Aorta (tissue), 5 donors: ENCODE measurements around the gene NCK1. TPM values are rescaled to one million over a fixed set of nuclear protein-coding genes. Genes with fewer than 3 reads are reported as not detected.

Experiments
- ATAC-seq: fragments of 200-7000 bp; cut with Tn5 transposase; one replicate; pipeline ENCODE4 v1.9.1; 2022; ENCODE audit warnings: moderate library complexity; ENCODE audit not compliant: low FRiP score
- DNase-seq, 2 donors: peaks; one replicate each; pipeline ENCODE4 v3.0.0-alpha.2; 2020
- H3K27ac ChIP-seq, 2 donors: one replicate each; pipeline ENCODE4 v1.5.1; 2013; ENCODE audit warnings: low read length in 2 of 2, mild to moderate bottlenecking in 2 of 2, moderate library complexity in 2 of 2, control low read depth in 1 of 2, inconsistent platforms in 1 of 2, low read depth in 1 of 2
- H3K27me3 ChIP-seq, 2 donors: one replicate each; pipeline ENCODE4 v1.6.1; 2013; ENCODE audit warnings: control low read depth in 1 of 2, low read length in 1 of 2, mild to moderate bottlenecking in 1 of 2, moderate library complexity in 1 of 2; ENCODE audit not compliant: insufficient read depth in 2 of 2, control insufficient read depth in 1 of 2
- H3K36me3 ChIP-seq, 2 donors: one replicate each; pipeline ENCODE4 v1.6.1; 2013; ENCODE audit warnings: control low read depth in 1 of 2, low read length in 1 of 2, mild to moderate bottlenecking in 1 of 2; ENCODE audit not compliant: insufficient read depth in 2 of 2, control insufficient read depth in 1 of 2
- H3K4me1 ChIP-seq, 2 donors: one replicate each; pipeline ENCODE4 v1.6.1; 2013; ENCODE audit warnings: low read length in 2 of 2, control low read depth in 1 of 2, mild to moderate bottlenecking in 1 of 2, moderate library complexity in 1 of 2; ENCODE audit not compliant: insufficient read depth in 2 of 2, control insufficient read depth in 1 of 2
- H3K4me3 ChIP-seq, 2 donors: one replicate each; pipeline ENCODE4 v1.5.1; 2013; ENCODE audit warnings: low read length in 2 of 2, control low read depth in 1 of 2, mild to moderate bottlenecking in 1 of 2
- H3K9me3 ChIP-seq: one replicate; pipeline ENCODE4 v1.6.1; 2013; ENCODE audit warnings: mild to moderate bottlenecking, low read length; ENCODE audit not compliant: control insufficient read depth
- WGBS, 2 donors: extraction: QIAGEN DNeasy Blood & Tissue Kit; methylation state at CpG; one replicate each; pipeline ENCODE4 v1.1.7; 2013; 5-methylcytosine and 5-hydroxymethylcytosine counted together
- intact Hi-C, 2 donors: fragments of 100-400 bp; cut with DNase I; formaldehyde crosslinking; loops; one replicate each; pipeline versions ENCODE4 v1.14.2 to v1.15.0; 2022
- polyA plus RNA-seq, 2 donors: library from polyadenylated mRNA; stranded (reverse); fragments of 200-250 nt; gene quantifications; one replicate each; pipeline ENCODE4 v1.2.3, GENCODE V29; 2013
- total RNA-seq, 2 donors: library from RNA; stranded (reverse); fragmentation: NEBNext Ultra II Directional; extraction: Animal tissue kit (Norgen Biotek cat#: 25700); gene quantifications; one replicate each; pipeline ENCODE4 v1.2.1, GENCODE V29; 2021
- donor health status: healthy with polysubstance abuse.
- donor health status: Bipolar disorder and iron deficiency.
- donor health status: DM: no; HTN: no; CAD: no.
- donor health status: DM: no; HTN: no; CAD: no.
- donor health status: DM: yes; HTN: yes; CAD: no.

The NCK1 gene
- total and polyA plus RNA-seq, 4 donors = 21.0 to 51.9 (median 30.6) TPM

- intact Hi-C loops = no loop called here
- no peaks in the 10 kb centered on the region for H3K27me3 ChIP-seq
- H3K27ac ChIP-seq = no peak overlapping the region
- H3K4me3 ChIP-seq = no peak overlapping the region
- ATAC-seq (no peak), DNase-seq (no peak)
- H3K36me3 ChIP-seq = no peaks in the 10 kb centered on the region
- 73 to 84% methylated on average over 1 of the region's 1 CpG for WGBS, 2 donors
- H3K9me3 ChIP-seq = no peaks in the 10 kb centered on the region
- peaks cover 3 to 5% of the 10 kb centered on the region in 2 donors for H3K4me1 ChIP-seq
Measured at GRCh38 chr3:136835089-136835812, 26.8 kb upstream of the NCK1 start.

- Histone ChIP-seq H3K9me3 (no peaks in the 10 kb centered on the region), H3K4me3 (no peak overlapping the region), H3K36me3 (no peaks in the 10 kb centered on the region), H3K4me1 (peaks cover 3 to 5% of the 10 kb centered on the region in 2 donors), H3K27me3 (no peaks in the 10 kb centered on the region), H3K27ac (no peak overlapping the region)
- ATAC-seq (no peak), DNase-seq (no peak)
- intact Hi-C loops = no loop called here
- WGBS, 2 donors = 45 to 46% methylated on average over 3 of the region's 3 CpGs
Measured at GRCh38 chr3:136835813-136836510, 26.0 kb upstream of the NCK1 start.

- H3K4me3 ChIP-seq = no peak overlapping the region
- ATAC-seq = no peak
- intact Hi-C loops = no loop called here
- no peaks in the 10 kb centered on the region for H3K36me3 ChIP-seq
- no peaks in the 10 kb centered on the region for H3K9me3 ChIP-seq
- H3K27ac ChIP-seq = no peak overlapping the region
- H3K4me1 ChIP-seq = peaks cover 3 to 5% of the 10 kb centered on the region in 2 donors
- DNase-seq = no peak
- H3K27me3 ChIP-seq = no peaks in the 10 kb centered on the region
Measured at GRCh38 chr3:136836511-136837156, 25.4 kb upstream of the NCK1 start.

- H3K27me3 ChIP-seq = no peaks in the 10 kb centered on the region
- H3K36me3 ChIP-seq = no peaks in the 10 kb centered on the region
- peaks cover 3 to 5% of the 10 kb centered on the region in 2 donors for H3K4me1 ChIP-seq
- no peaks in the 10 kb centered on the region for H3K9me3 ChIP-seq
- DNase-seq (no peak), ATAC-seq (no peak)
- WGBS, 2 donors = 8 to 24% methylated on average over 1 of the region's 1 CpG
- intact Hi-C loops = no loop called here
- H3K4me3 ChIP-seq = no peak overlapping the region
- no peak overlapping the region for H3K27ac ChIP-seq
Measured at GRCh38 chr3:136838641-136839555, 23.1 kb upstream of the NCK1 start.

GRCh38 chr3:136839556-136839931 is 22.5 kb upstream of the NCK1 start:
- no peak overlapping the region for H3K27ac ChIP-seq
- no peaks in the 10 kb centered on the region for H3K36me3 ChIP-seq
- no peak overlapping the region for H3K4me3 ChIP-seq
- H3K4me1 ChIP-seq = peaks cover 3 to 5% of the 10 kb centered on the region in 2 donors
- H3K9me3 ChIP-seq = no peaks in the 10 kb centered on the region
- H3K27me3 ChIP-seq = no peaks in the 10 kb centered on the region
- ATAC-seq (no peak), DNase-seq (no peak)
- intact Hi-C loops = no loop called here

- Histone ChIP-seq H3K4me3 (no peak overlapping the region), H3K36me3 (peaks cover 0 to under 1% of the 10 kb centered on the region in 2 donors), H3K27me3 (no peaks in the 10 kb centered on the region), H3K9me3 (no peaks in the 10 kb centered on the region), H3K4me1 (peaks cover 3 to 5% of the 10 kb centered on the region in 2 donors), H3K27ac (no peak overlapping the region)
- DNase-seq = no peak
- intact Hi-C loops = no loop called here
- WGBS, 2 donors = 97% methylated on average over 2 of the region's 2 CpGs
- ATAC-seq = no peak
Measured at GRCh38 chr3:136840252-136840651, 21.8 kb upstream of the NCK1 start.

- Histone ChIP-seq H3K27me3 (no peaks in the 10 kb centered on the region), H3K9me3 (no peaks in the 10 kb centered on the region), H3K4me3 (no peak overlapping the region), H3K36me3 (peaks cover 0 to 1% of the 10 kb centered on the region in 2 donors), H3K27ac (no peak overlapping the region), H3K4me1 (peaks cover 3 to 5% of the 10 kb centered on the region in 2 donors)
- intact Hi-C loops = no loop called here
- 88 to 95% methylated on average over 1 of the region's 1 CpG for WGBS, 2 donors
- ATAC-seq (no peak), DNase-seq (no peak)
Measured at GRCh38 chr3:136842294-136842693, 19.7 kb upstream of the NCK1 start.

- Histone ChIP-seq H3K4me3 (no peak overlapping the region), H3K27me3 (no peaks in the 10 kb centered on the region), H3K36me3 (peaks cover 0 to 1% of the 10 kb centered on the region in 2 donors), H3K9me3 (no peaks in the 10 kb centered on the region), H3K4me1 (no peaks in the 10 kb centered on the region), H3K27ac (no peak overlapping the region)
- 91 to 92% methylated on average over 1 of the region's 1 CpG for WGBS, 2 donors
- intact Hi-C loops = no loop called here
- no peak for ATAC-seq
- no peak for DNase-seq
Measured at GRCh38 chr3:136844724-136845123, 17.3 kb upstream of the NCK1 start.
